ENCODE measurements around the gene POP4. TPM values are rescaled to one million over a fixed set of nuclear protein-coding genes. Genes with fewer than 3 reads are reported as not detected.

Gene POP4
- total RNA-seq, 2 donors from 2014 or later, result 36.3 to 40.8 TPM

DNA sequence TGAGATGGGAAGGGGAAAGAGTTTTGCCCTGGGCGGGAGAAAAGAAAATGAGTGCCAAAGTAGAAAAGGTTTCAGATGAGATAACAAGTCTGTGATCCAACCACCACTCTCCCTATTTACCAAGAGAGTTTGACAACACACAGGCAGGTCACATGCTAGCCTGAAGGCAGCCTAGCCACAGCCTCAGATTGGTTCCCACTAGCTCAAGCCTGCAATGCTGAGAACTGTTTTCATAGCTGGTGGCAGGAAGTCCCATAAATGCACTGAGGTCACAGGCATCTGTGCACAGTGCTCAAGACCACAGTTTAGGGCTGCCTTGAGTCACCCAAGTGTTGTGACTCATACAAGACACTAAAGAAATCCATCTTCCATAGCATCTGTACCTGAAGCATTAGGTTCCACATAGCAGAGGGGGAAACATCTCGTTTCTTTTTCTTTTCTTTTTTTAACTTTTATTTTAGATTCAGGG lies 18.5 kb upstream of the POP4 start:
- Histone ChIP-seq H3K27ac (no peak overlapping the region), H3K27me3 (no peaks in the 10 kb centered on the region), H3K9me3 (no peaks in the 10 kb centered on the region), H3K36me3 (no peaks in the 10 kb centered on the region), H3K4me1 (no peaks in the 10 kb centered on the region), H3K4me3 (no peak overlapping the region)
- DNase-seq (ENCODE audit: low spot score), result no peak
- TF ChIP-seq, protein P1, sequence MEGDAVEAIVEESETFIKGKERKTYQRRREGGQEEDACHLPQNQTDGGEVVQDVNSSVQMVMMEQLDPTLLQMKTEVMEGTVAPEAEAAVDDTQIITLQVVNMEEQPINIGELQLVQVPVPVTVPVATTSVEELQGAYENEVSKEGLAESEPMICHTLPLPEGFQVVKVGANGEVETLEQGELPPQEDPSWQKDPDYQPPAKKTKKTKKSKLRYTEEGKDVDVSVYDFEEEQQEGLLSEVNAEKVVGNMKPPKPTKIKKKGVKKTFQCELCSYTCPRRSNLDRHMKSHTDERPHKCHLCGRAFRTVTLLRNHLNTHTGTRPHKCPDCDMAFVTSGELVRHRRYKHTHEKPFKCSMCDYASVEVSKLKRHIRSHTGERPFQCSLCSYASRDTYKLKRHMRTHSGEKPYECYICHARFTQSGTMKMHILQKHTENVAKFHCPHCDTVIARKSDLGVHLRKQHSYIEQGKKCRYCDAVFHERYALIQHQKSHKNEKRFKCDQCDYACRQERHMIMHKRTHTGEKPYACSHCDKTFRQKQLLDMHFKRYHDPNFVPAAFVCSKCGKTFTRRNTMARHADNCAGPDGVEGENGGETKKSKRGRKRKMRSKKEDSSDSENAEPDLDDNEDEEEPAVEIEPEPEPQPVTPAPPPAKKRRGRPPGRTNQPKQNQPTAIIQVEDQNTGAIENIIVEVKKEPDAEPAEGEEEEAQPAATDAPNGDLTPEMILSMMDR (IDR thresholded peaks at IDR 0.05), result no peak

DNA sequence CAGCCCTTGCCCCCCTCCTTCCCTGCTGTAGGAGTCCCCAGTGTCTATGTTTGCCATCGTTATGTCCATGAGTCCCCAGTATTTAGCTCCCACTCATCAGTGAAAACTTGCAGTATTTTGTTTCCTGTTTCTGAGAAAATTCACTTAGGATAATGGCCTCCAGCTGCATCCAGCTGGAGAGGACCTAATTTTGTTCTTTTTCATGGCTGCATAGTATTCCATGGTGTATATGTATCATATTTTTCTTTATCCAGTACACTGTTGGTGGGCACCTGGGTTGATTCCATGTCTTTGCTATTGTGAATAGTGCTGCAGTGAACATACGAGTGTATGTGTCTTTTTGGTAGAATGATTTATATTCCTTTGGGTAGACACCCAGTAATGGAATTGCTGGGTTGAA lies 18.0 kb upstream of the POP4 start:
- no peaks in the 10 kb centered on the region for H3K27me3 ChIP-seq
- TF ChIP-seq, protein P1 (IDR thresholded peaks at IDR 0.05), result no peak

DNA sequence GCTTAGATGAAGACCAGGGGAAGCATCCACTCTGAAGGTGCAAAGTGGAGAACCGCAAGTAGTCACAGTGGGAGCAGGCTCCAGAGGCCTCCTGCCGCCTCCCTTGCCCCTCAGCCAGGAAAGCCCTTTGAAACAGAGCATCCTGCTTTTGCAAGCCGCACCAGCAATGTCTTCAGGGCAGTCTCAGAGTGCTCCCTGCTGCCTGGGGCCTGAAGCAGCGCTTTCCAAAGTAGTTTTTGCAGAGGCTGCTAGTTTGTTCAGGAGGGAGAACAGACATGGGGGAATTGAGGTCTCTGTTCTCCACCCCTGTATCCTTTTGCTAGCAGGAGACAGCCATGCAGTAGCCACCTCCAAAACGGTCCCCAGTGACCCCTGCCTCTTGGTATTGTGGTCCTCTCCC lies 15.8 kb upstream of the POP4 start:
- Histone ChIP-seq H3K27me3 (no peaks in the 10 kb centered on the region), H3K9me3 (no peaks in the 10 kb centered on the region), H3K27ac (no peak overlapping the region), H3K36me3 (no peaks in the 10 kb centered on the region), H3K4me1 (no peaks in the 10 kb centered on the region), H3K4me3 (no peak overlapping the region)
- TF ChIP-seq, protein P1 (IDR thresholded peaks at IDR 0.05), result no peak
- no peak for DNase-seq (ENCODE audit: low spot score)

More for the DNA sequence above, 18.0 kb upstream of the POP4 start:
- no peak overlapping the region for H3K4me3 ChIP-seq
- DNase-seq (ENCODE audit: low spot score), result no peak
- no peaks in the 10 kb centered on the region for H3K36me3 ChIP-seq
- H3K4me1 ChIP-seq, result no peaks in the 10 kb centered on the region
- no peaks in the 10 kb centered on the region for H3K9me3 ChIP-seq
- no peak overlapping the region for H3K27ac ChIP-seq

DNA sequence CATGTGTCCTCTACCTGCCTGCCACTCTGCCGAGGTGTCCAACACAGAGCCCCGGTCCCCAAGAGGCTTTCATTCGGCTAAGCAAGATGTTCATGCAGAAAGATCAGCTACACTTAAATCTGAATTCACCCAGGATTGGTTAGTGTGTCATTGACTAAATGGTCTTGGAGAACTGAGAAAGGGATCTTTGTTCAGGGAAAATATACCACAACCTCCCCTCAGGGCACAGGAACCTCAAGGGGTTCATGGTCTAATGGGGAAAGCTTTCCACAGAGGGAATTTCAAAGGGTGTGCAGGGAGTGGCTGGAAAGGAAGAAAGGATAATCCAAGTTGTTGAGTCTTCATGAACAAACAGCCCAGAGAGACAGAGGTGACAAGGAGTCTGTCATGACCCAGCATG lies 14.4 kb upstream of the POP4 start:
- Histone ChIP-seq H3K9me3 (no peaks in the 10 kb centered on the region), H3K27ac (no peak overlapping the region), H3K36me3 (no peaks in the 10 kb centered on the region), H3K4me1 (no peaks in the 10 kb centered on the region), H3K4me3 (no peak overlapping the region), H3K27me3 (no peaks in the 10 kb centered on the region)
- DNase-seq (ENCODE audit: low spot score), result no peak
- TF ChIP-seq, protein P1 (IDR thresholded peaks at IDR 0.05), result no peak

DNA sequence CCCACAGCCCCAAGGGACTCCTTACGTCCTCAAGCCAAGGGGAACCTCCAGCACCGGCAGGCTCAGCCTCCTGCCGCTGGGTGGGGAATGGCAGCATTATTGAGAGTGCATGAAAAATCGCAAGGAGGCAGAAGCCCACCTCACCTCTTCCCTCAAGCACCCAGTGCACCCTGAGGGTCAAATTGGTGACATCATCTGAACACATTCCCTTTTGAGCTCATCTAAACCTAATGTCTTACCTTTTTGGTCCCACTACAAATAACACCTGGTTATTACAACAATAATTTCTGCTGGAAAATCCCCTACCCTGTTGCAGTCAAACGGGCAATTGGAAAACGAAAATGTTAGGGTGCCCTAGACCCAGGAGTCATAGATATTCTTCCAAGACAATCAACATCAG lies 12.2 kb upstream of the POP4 start:
- H3K27me3 ChIP-seq, result no peaks in the 10 kb centered on the region
- TF ChIP-seq, protein P1 (IDR thresholded peaks at IDR 0.05), result no peak
- no peak overlapping the region for H3K27ac ChIP-seq
- no peaks in the 10 kb centered on the region for H3K36me3 ChIP-seq
- no peak overlapping the region for H3K4me3 ChIP-seq
- DNase-seq (ENCODE audit: low spot score), result no peak
- H3K4me1 ChIP-seq, result no peaks in the 10 kb centered on the region
- H3K9me3 ChIP-seq, result no peaks in the 10 kb centered on the region

DNA sequence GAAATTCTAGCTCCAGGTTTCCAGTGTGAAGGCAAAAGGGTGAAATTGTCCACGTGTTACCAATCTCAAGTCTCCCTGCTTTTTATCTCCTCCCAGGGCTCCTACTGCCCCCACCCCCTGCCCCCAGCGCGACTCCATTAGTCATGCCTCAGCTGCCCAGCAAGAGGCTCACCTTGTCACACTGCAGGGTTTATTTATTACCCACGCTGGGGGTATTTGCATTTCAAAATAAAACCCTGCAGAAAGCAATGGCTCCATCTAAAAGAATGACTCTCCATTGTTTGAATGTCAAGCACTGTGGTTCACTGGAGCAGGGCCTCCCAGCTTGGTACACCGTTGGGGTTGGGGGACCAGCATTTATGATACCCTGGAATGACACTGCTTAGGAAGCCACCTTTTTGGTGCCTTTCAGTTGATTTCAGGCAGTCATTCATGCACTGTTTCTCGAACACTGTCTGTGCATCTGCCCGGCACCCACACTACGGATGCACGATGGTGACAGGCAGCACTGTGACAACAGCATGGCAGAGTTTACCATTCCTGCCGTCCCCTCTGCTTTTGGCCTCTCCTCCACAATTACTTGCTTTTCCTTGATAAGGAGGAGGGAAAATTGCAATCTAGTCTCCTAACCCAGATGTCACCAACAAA lies 9.9 kb upstream of the POP4 start:
- no peak for DNase-seq (ENCODE audit: low spot score)
- TF ChIP-seq, protein P1 (IDR thresholded peaks at IDR 0.05), result no peak
- no peaks in the 10 kb centered on the region for H3K27me3 ChIP-seq

More for the DNA sequence above, 9.9 kb upstream of the POP4 start:
- Histone ChIP-seq H3K4me1 (no peaks in the 10 kb centered on the region), H3K9me3 (no peaks in the 10 kb centered on the region), H3K4me3 (no peak overlapping the region), H3K27ac (no peak overlapping the region), H3K36me3 (no peaks in the 10 kb centered on the region)
